Measurements from ENCODE around the gene RANBP17.

DNA sequence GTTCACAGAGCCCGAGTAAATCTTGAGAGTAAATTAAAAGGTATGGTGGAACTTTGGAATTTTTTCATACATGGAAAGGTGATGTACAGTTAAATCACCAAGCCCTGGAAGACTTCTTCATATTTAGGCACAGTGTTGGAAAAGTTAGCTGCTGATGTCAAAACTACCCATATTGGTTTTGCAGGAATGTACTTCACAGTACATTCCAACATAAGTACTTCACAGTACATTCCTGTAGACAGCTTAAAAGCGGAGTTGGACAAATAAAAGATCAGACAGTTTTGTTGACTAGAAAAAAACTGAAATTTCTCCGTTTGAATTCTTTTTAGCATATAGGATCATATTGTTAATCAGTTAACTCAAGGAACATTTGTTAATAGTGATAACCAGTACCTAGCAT is 1.8 kb downstream of the RANBP17 start:
- TF ChIP-seq, protein P1, sequence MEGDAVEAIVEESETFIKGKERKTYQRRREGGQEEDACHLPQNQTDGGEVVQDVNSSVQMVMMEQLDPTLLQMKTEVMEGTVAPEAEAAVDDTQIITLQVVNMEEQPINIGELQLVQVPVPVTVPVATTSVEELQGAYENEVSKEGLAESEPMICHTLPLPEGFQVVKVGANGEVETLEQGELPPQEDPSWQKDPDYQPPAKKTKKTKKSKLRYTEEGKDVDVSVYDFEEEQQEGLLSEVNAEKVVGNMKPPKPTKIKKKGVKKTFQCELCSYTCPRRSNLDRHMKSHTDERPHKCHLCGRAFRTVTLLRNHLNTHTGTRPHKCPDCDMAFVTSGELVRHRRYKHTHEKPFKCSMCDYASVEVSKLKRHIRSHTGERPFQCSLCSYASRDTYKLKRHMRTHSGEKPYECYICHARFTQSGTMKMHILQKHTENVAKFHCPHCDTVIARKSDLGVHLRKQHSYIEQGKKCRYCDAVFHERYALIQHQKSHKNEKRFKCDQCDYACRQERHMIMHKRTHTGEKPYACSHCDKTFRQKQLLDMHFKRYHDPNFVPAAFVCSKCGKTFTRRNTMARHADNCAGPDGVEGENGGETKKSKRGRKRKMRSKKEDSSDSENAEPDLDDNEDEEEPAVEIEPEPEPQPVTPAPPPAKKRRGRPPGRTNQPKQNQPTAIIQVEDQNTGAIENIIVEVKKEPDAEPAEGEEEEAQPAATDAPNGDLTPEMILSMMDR (conservative IDR thresholded peaks at IDR 0.05; ENCODE audit: low read depth, low read length), result no peak
- no peak for TF ChIP-seq RFX5 (IDR thresholded peaks at IDR 0.05; ENCODE audit: low read depth, low read length)
- TF ChIP-seq POLR2A (IDR thresholded peaks at IDR 0.05; ENCODE audit: low read depth, low read length), result no peak

Measured in IMR-90 (cell line).